HEK293 (cell line): Measurements from ENCODE around the gene ZNF618.

Experiments used
- CTCF ChIA-PET: fragments of 350-600 bp; formaldehyde crosslinking; extraction: SDS; loops from one replicate; lab custom pipeline; 2021; ENCODE audit warnings: antibody characterized with exemption; lab: Yijun Ruan, JAX
- POLR2A ChIA-PET: fragments of 300-600 bp; formaldehyde crosslinking; extraction: SDS; loops from one replicate; lab custom pipeline; 2020; ENCODE audit warnings: antibody characterized with exemption, inconsistent platforms; lab: Yijun Ruan, JAX
- H3K27ac ChIP-seq: fragments of 200-500 bp; sonication (Bioruptor generic); 2 replicates; pipeline ENCODE4 v1.5.1; 2014; ENCODE audit warnings: low read depth, low read length, control low read depth, inconsistent platforms; ENCODE audit errors: extremely low read depth
- H3K36me3 ChIP-seq, 2 experiments: fragments of 200-500 bp in 1 of 2; sonication (Bioruptor generic) in 1 of 2; 1 replicate in 1 of 2; 2 replicates in 1 of 2; pipeline ENCODE4 v1.5.1; 2014 to 2017; ENCODE audit warnings: inconsistent platforms in 2 of 2, low read length in 2 of 2; ENCODE audit not compliant: control insufficient read depth in 2 of 2, insufficient read depth in 1 of 2
- H3K4me1 ChIP-seq: fragments of 200-500 bp; sonication (Bioruptor generic); 2 replicates; pipeline ENCODE4 v1.5.1; 2014; ENCODE audit warnings: mild to moderate bottlenecking, low read length, inconsistent platforms; ENCODE audit not compliant: control insufficient read depth, insufficient read depth
- H3K4me3 ChIP-seq: 2 replicates; pipeline ENCODE4 v1.5.1; 2011; ENCODE audit warnings: low read depth, mild to moderate bottlenecking, control low read depth, low read length, moderate library complexity
- H3K9me3 ChIP-seq: fragments of 200-500 bp; sonication (Bioruptor generic); 2 replicates; pipeline ENCODE4 v1.5.1; 2014; ENCODE audit warnings: low read depth, low read length, inconsistent platforms; ENCODE audit not compliant: control insufficient read depth, insufficient read depth
- BCL11B ChIP-seq: fragments of 450-650 bp; formaldehyde crosslinking; IDR thresholded peaks from 2 replicates; pipeline ENCODE4 v1.5.1; 2016; ENCODE audit warnings: low read depth, missing biosample characterization, missing genetic modification characterization
- HOXA7 ChIP-seq: sonication (generic); formaldehyde crosslinking; IDR thresholded peaks from 2 replicates; pipeline ENCODE4 v1.8.1; 2022; ENCODE audit warnings: missing genetic modification reagents, borderline replicate concordance
- HOXD13 ChIP-seq: sonication (generic); formaldehyde crosslinking; IDR thresholded peaks from 2 replicates; pipeline ENCODE4 v1.8.0; 2022; ENCODE audit warnings: missing genetic modification reagents, borderline replicate concordance
- IKZF3 ChIP-seq: fragments of 450-650 bp; IDR thresholded peaks from 2 replicates; pipeline ENCODE4 v1.5.0; 2018; ENCODE audit warnings: missing biosample characterization, mild to moderate bottlenecking, missing genetic modification characterization, moderate library complexity
- SCRT1 ChIP-seq: fragments of 450-650 bp; formaldehyde crosslinking; IDR thresholded peaks from 2 replicates; pipeline ENCODE4 v1.5.1; 2016; ENCODE audit warnings: missing biosample characterization, missing genetic modification characterization, borderline replicate concordance
- ZBTB1 ChIP-seq: fragments of 450-650 bp; formaldehyde crosslinking; IDR thresholded peaks from 2 replicates; pipeline ENCODE4 v1.5.1; 2016; ENCODE audit warnings: missing biosample characterization, missing genetic modification characterization
- ZBTB20 ChIP-seq: fragments of 450-650 bp; formaldehyde crosslinking; IDR thresholded peaks from 2 replicates; pipeline ENCODE4 v1.5.1; 2016; ENCODE audit warnings: missing biosample characterization, missing genetic modification characterization
- ZFP37 ChIP-seq: fragments of 450-650 bp; formaldehyde crosslinking; IDR thresholded peaks from 2 replicates; pipeline ENCODE4 v1.5.1; 2016; ENCODE audit warnings: missing biosample characterization, missing genetic modification characterization
- ZFP41 ChIP-seq: fragments of 450-650 bp; formaldehyde crosslinking; IDR thresholded peaks from 2 replicates; pipeline ENCODE4 v1.5.1; 2016; ENCODE audit warnings: missing biosample characterization, missing genetic modification characterization, borderline replicate concordance
- ZNF146 ChIP-seq: fragments of 450-650 bp; formaldehyde crosslinking; IDR thresholded peaks from 2 replicates; pipeline ENCODE4 v1.5.1; 2016; ENCODE audit warnings: missing biosample characterization, missing genetic modification characterization
- ZNF174 ChIP-seq: fragments of 450-650 bp; formaldehyde crosslinking; IDR thresholded peaks from 2 replicates; pipeline ENCODE4 v1.5.0; 2017; ENCODE audit warnings: missing biosample characterization, mild to moderate bottlenecking, missing genetic modification characterization
- ZNF23 ChIP-seq: fragments of 450-650 bp; formaldehyde crosslinking; IDR thresholded peaks from 2 replicates; pipeline ENCODE4 v1.5.1; 2016; ENCODE audit warnings: missing biosample characterization, missing genetic modification characterization, borderline replicate concordance
- ZNF24 ChIP-seq: fragments of 450-650 bp; formaldehyde crosslinking; IDR thresholded peaks from 2 replicates; pipeline ENCODE4 v1.5.1; 2016; ENCODE audit warnings: missing biosample characterization, missing genetic modification characterization
- ZNF266 ChIP-seq: fragments of 450-650 bp; formaldehyde crosslinking; IDR thresholded peaks from 2 replicates; pipeline ENCODE4 v1.5.1; 2016; ENCODE audit warnings: missing biosample characterization, missing genetic modification characterization, low read depth
- ZNF274 ChIP-seq, 2 experiments: fragments of 200-500 bp in 1 of 2; fragments of 450-650 bp in 1 of 2; sonication (Bioruptor generic) in 1 of 2; formaldehyde crosslinking in 1 of 2; IDR thresholded peaks; 2 replicates each; pipeline versions ENCODE4 v1.5.1 to v1.6.1; 2014 to 2016; ENCODE audit warnings: borderline replicate concordance in 1 of 2, inconsistent platforms in 1 of 2, low read length in 1 of 2, missing biosample characterization in 1 of 2, missing genetic modification characterization in 1 of 2
- ZNF280C ChIP-seq: fragments of 450-650 bp; formaldehyde crosslinking; IDR thresholded peaks from 2 replicates; pipeline ENCODE4 v1.5.1; 2016; ENCODE audit warnings: missing biosample characterization, missing genetic modification characterization
- ZNF48 ChIP-seq: fragments of 450-650 bp; formaldehyde crosslinking; IDR thresholded peaks from 2 replicates; pipeline ENCODE4 v1.5.1; 2016; ENCODE audit warnings: missing biosample characterization, missing genetic modification characterization
- ZNF518A ChIP-seq: fragments of 450-650 bp; formaldehyde crosslinking; conservative IDR thresholded peaks from 2 replicates; pipeline ENCODE4 v1.5.1; 2016; ENCODE audit warnings: low read depth, missing biosample characterization, missing genetic modification characterization
- ZNF544 ChIP-seq: fragments of 450-650 bp; formaldehyde crosslinking; IDR thresholded peaks from 2 replicates; pipeline ENCODE4 v1.5.0; 2017; ENCODE audit warnings: missing biosample characterization, missing genetic modification characterization
- ZNF610 ChIP-seq: fragments of 450-650 bp; formaldehyde crosslinking; IDR thresholded peaks from 2 replicates; pipeline ENCODE4 v1.5.1; 2016; ENCODE audit warnings: missing biosample characterization, missing genetic modification characterization, borderline replicate concordance
- ZNF623 ChIP-seq: fragments of 450-650 bp; formaldehyde crosslinking; IDR thresholded peaks from 2 replicates; pipeline ENCODE4 v1.5.1; 2016; ENCODE audit warnings: missing biosample characterization, missing genetic modification characterization
- ZNF624 ChIP-seq: fragments of 450-650 bp; formaldehyde crosslinking; IDR thresholded peaks from 2 replicates; pipeline ENCODE4 v1.5.1; 2017; ENCODE audit warnings: missing biosample characterization, missing genetic modification characterization
- ZNF629 ChIP-seq: fragments of 450-650 bp; formaldehyde crosslinking; IDR thresholded peaks from 2 replicates; pipeline ENCODE4 v1.5.1; 2017; ENCODE audit warnings: missing biosample characterization, missing genetic modification characterization
- ZNF704 ChIP-seq: fragments of 450-650 bp; formaldehyde crosslinking; IDR thresholded peaks from 2 replicates; pipeline ENCODE4 v1.5.1; 2016; ENCODE audit warnings: missing biosample characterization, missing genetic modification characterization
- ZNF747 ChIP-seq: fragments of 450-650 bp; formaldehyde crosslinking; IDR thresholded peaks from 2 replicates; pipeline ENCODE4 v1.5.1; 2016; ENCODE audit warnings: missing biosample characterization, missing genetic modification characterization
- ZNF76 ChIP-seq: fragments of 450-650 bp; formaldehyde crosslinking; IDR thresholded peaks from 2 replicates; pipeline ENCODE4; 2016; ENCODE audit warnings: low read depth, missing biosample characterization, missing genetic modification characterization, borderline replicate concordance
- ZNF785 ChIP-seq: fragments of 450-650 bp; formaldehyde crosslinking; IDR thresholded peaks from 2 replicates; pipeline ENCODE4 v1.5.1; 2016; ENCODE audit warnings: missing biosample characterization, missing genetic modification characterization
- ZNF830 ChIP-seq: fragments of 450-650 bp; IDR thresholded peaks from 2 replicates; pipeline ENCODE4 v1.5.0; 2018; ENCODE audit warnings: missing biosample characterization, missing genetic modification characterization, low read depth, mild to moderate bottlenecking, moderate library complexity
- ZNF837 ChIP-seq: fragments of 450-650 bp; formaldehyde crosslinking; IDR thresholded peaks from 2 replicates; pipeline ENCODE4 v1.5.1; 2016; ENCODE audit warnings: missing biosample characterization, missing genetic modification characterization
- ZSCAN30 ChIP-seq: fragments of 450-650 bp; IDR thresholded peaks from 2 replicates; pipeline ENCODE4 v1.5.1; 2018; ENCODE audit warnings: missing biosample characterization, mild to moderate bottlenecking, missing genetic modification characterization, moderate library complexity

ZNF618 gene

GRCh38 chr9:113941056-113941455 lies 64.9 kb downstream of the ZNF618 start:
- TF ChIP-seq ZNF24 (tag by site-specific recombination) (no peak), ZNF623 (tag by site-specific recombination) (no peak), ZNF610 (no peak), HOXA7 (CRISPR knock-in tag) (no peak), ZNF146 (no peak), ZNF274 (IDR thresholded peaks at IDR 0.05; ENCODE audit: low read length) (no peak), ZNF274 (tag by site-specific recombination; IDR thresholded peaks at IDR 0.05; ENCODE audit: borderline replicate concordance) (no peak), ZBTB20 (no peak), SCRT1 (tag by site-specific recombination) (no peak), BCL11B (tag by site-specific recombination) (no peak), HOXD13 (CRISPR knock-in tag) (no peak), ZNF174 (tag by site-specific recombination) (no peak), ZNF830 (tag by site-specific recombination) (no peak), ZNF48 (tag by site-specific recombination) (no peak), ZNF747 (tag by site-specific recombination) (no peak), ZNF23 (no peak), ZNF629 (no peak), ZFP41 (no peak), ZNF837 (tag by site-specific recombination) (no peak), IKZF3 (tag by site-specific recombination) (no peak), ZNF266 (tag by site-specific recombination) (no peak)
- Histone ChIP-seq H3K36me3 (no peaks in the 10 kb centered on the region), H3K4me3 (no peak overlapping the region), H3K27ac (no peak overlapping the region), H3K9me3 (no peaks in the 10 kb centered on the region), H3K4me1 (no peaks in the 10 kb centered on the region)
- POLR2A ChIA-PET: no interaction called here
- CTCF ChIA-PET: interaction anchor here (0.6 to 3.2 kb wide), 3 partner anchors 23 to 350 kb away, joined by 3 to 15 read pairs (median 4); no protein-coding TSS in a partner anchor

GRCh38 chr9:113941526-113941925 lies 65.4 kb downstream of the ZNF618 start:
- no peak overlapping the region for H3K4me3 ChIP-seq
- no peaks in the 10 kb centered on the region for H3K9me3 ChIP-seq
- POLR2A ChIA-PET: no interaction called here
- no peak overlapping the region for H3K27ac ChIP-seq
- H3K4me1 ChIP-seq: no peaks in the 10 kb centered on the region
- no peaks in the 10 kb centered on the region for H3K36me3 ChIP-seq
- CTCF ChIA-PET: interaction anchor here (0.9 to 3.2 kb wide), 2 partner anchors 22 to 134 kb away, joined by 3 to 15 read pairs; no protein-coding TSS in a partner anchor
- TF ChIP-seq ZFP37 (tag by site-specific recombination): no peak
- no peak for TF ChIP-seq ZNF785 (tag by site-specific recombination)
- no peak for TF ChIP-seq ZNF274 (IDR thresholded peaks at IDR 0.05; ENCODE audit: low read length)
- no peak for TF ChIP-seq ZNF274 (tag by site-specific recombination; IDR thresholded peaks at IDR 0.05; ENCODE audit: borderline replicate concordance)
- TF ChIP-seq ZNF518A (tag by site-specific recombination): no peak
- TF ChIP-seq ZNF544: no peak
- no peak for TF ChIP-seq ZNF76
- no peak for TF ChIP-seq ZSCAN30 (tag by site-specific recombination)
- TF ChIP-seq ZNF624 (tag by site-specific recombination): no peak
- TF ChIP-seq ZBTB1: no peak
- no peak for TF ChIP-seq ZNF704 (tag by site-specific recombination)
- no peak for TF ChIP-seq ZNF280C
